DOHH2 (cell line): ENCODE measurements around the gene TMEM147.

Source experiments
- H3F3A ChIP-seq: fragments of 200-600 bp; sonication (generic), shearing (Covaris generic); 2 replicates; pipeline ENCODE4 v1.6.0; 2016; ENCODE audit warnings: antibody characterized with exemption, mild to moderate bottlenecking; ENCODE audit not compliant: control insufficient read depth, insufficient read depth
- H3K27ac ChIP-seq: fragments of 200-600 bp; sonication (generic); 2 replicates; pipeline ENCODE4 v1.5.1; 2014; ENCODE audit warnings: low read depth, mild to moderate bottlenecking, low read length, moderate library complexity
- H3K27me3 ChIP-seq: fragments of 200-600 bp; sonication (generic); 2 replicates; pipeline ENCODE4 v1.6.1; 2014; ENCODE audit warnings: mild to moderate bottlenecking, low read length, mixed read lengths; ENCODE audit not compliant: control insufficient read depth
- H3K36me3 ChIP-seq: fragments of 200-600 bp; sonication (generic); 2 replicates; pipeline ENCODE4 v1.6.1; 2014; ENCODE audit warnings: mild to moderate bottlenecking, low read length, moderate library complexity, mixed read lengths; ENCODE audit not compliant: control insufficient read depth
- H3K4me1 ChIP-seq: fragments of 200-600 bp; sonication (generic); 2 replicates; pipeline ENCODE4 v1.6.1; 2014; ENCODE audit warnings: mild to moderate bottlenecking, low read length, mixed read lengths; ENCODE audit not compliant: control insufficient read depth
- H3K4me2 ChIP-seq: fragments of 200-600 bp; sonication (generic); 2 replicates; pipeline ENCODE4 v1.6.0; 2014; ENCODE audit warnings: mild to moderate bottlenecking, low read length, moderate library complexity
- H3K4me3 ChIP-seq: fragments of 200-600 bp; sonication (generic); 2 replicates; pipeline ENCODE4 v1.5.1; 2014; ENCODE audit warnings: mild to moderate bottlenecking, low read length, mixed read lengths
- H3K79me2 ChIP-seq: fragments of 200-600 bp; sonication (generic); 2 replicates; pipeline ENCODE4 v1.6.1; 2014; ENCODE audit warnings: mild to moderate bottlenecking, low read length, mixed read lengths; ENCODE audit not compliant: control insufficient read depth
- H3K9me2 ChIP-seq: fragments of 200-600 bp; sonication (generic); replicated peaks from 2 replicates; pipeline ENCODE4 v1.6.1; 2014; ENCODE audit warnings: mild to moderate bottlenecking, low read length, mixed read lengths; ENCODE audit not compliant: control insufficient read depth
- H3K9me3 ChIP-seq: fragments of 200-600 bp; sonication (generic); 2 replicates; pipeline ENCODE4 v1.6.1; 2014; ENCODE audit warnings: antibody characterized with exemption, low read length, mixed read lengths; ENCODE audit not compliant: control insufficient read depth, insufficient read depth
- H4K20me1 ChIP-seq: fragments of 200-600 bp; sonication (generic); 2 replicates; pipeline ENCODE4 v1.6.0; 2014; ENCODE audit warnings: low read depth, mild to moderate bottlenecking, antibody characterized with exemption, low read length, moderate library complexity; ENCODE audit not compliant: control insufficient read depth, insufficient read depth
- EZH2phosphoT487 ChIP-seq: fragments of 200-600 bp; sonication (generic); IDR thresholded peaks from 2 replicates; pipeline ENCODE4 v1.6.1; 2017; ENCODE audit warnings: borderline replicate concordance, mild to moderate bottlenecking, antibody characterized with exemption, low read length, moderate library complexity, mixed read lengths
- TF ChIP-seq, protein P1 (sequence below): fragments of 200-600 bp; sonication (generic); IDR thresholded peaks from one replicate; pipeline ENCODE4 v1.5.1; 2014; ENCODE audit warnings: antibody characterized with exemption, mild to moderate bottlenecking, low read depth, low read length; ENCODE audit not compliant: poor library complexity, severe bottlenecking

Gene TMEM147, protein sequence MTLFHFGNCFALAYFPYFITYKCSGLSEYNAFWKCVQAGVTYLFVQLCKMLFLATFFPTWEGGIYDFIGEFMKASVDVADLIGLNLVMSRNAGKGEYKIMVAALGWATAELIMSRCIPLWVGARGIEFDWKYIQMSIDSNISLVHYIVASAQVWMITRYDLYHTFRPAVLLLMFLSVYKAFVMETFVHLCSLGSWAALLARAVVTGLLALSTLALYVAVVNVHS

DNA sequence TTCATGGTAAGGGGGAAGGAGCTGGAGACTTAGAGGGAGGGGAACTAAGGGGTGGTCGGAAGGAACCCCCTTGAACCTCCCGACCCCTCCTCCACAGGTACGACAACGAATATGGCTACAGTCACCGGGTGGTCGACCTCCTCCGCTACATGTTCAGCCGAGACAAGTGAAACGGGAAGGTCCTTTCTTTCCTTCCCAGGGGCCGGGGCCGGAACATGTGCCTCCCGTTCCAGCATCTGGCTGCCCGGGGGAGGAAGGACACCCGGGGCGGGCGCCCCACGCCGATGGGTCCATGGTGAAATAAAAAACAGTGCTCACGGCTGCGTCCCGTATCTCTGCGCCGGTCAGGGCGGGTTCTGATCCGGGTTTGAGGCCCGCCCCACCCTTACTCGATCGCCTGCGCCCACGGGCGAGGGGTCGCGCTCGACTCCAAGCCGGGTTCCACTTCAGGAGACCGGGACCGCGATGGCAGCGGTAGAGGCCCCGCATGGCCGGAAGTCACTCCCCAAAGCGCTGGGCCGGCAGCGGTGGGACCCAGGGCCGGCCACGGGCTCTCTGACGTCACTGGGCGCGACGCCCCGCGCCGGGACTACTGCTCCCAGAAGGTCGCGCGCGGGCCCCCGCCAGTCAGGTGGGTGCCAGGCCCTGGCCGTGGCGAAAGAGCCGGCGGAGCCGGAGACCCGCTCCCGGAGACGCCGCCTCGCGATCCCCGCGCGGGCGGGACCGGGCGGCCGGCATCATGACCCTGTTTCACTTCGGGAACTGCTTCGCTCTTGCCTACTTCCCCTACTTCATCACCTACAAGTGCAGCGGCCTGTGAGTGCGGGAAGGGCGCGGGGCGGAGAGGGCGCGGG is at the start of gene TMEM147:
Gene TMEM147, plus strand, starts transcription at position 626 of the 854 bp plus-strand sequence. Its CDS starts 114 bp downstream, at position 740.
- peak within 1 kb of the TSS; percentile 91 for H3K4me2 ChIP-seq
- peaks cover 2% of the 10 kb centered on the region; the same call in 1 of the 2 replicates for H4K20me1 ChIP-seq
- no peaks in the 10 kb centered on the region for H3F3A ChIP-seq
- peak within 1 kb of the TSS; percentile 47; the same call in 1 of the 2 replicates for H3K27ac ChIP-seq
- H3K79me2 ChIP-seq: peaks cover 40% of the 10 kb centered on the region
- peaks cover 39% of the 10 kb centered on the region for H3K36me3 ChIP-seq
- no peaks in the 10 kb centered on the region for H3K9me3 ChIP-seq
- no peak for TF ChIP-seq EZH2phosphoT487
- TF ChIP-seq, protein P1, sequence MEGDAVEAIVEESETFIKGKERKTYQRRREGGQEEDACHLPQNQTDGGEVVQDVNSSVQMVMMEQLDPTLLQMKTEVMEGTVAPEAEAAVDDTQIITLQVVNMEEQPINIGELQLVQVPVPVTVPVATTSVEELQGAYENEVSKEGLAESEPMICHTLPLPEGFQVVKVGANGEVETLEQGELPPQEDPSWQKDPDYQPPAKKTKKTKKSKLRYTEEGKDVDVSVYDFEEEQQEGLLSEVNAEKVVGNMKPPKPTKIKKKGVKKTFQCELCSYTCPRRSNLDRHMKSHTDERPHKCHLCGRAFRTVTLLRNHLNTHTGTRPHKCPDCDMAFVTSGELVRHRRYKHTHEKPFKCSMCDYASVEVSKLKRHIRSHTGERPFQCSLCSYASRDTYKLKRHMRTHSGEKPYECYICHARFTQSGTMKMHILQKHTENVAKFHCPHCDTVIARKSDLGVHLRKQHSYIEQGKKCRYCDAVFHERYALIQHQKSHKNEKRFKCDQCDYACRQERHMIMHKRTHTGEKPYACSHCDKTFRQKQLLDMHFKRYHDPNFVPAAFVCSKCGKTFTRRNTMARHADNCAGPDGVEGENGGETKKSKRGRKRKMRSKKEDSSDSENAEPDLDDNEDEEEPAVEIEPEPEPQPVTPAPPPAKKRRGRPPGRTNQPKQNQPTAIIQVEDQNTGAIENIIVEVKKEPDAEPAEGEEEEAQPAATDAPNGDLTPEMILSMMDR: no peak
- H3K4me1 ChIP-seq: peaks cover 30% of the 10 kb centered on the region
- H3K27me3 ChIP-seq: no peaks in the 10 kb centered on the region
- no peaks in the 10 kb centered on the region for H3K9me2 ChIP-seq
- peak within 1 kb of the TSS; percentile 97 for H3K4me3 ChIP-seq

DNA sequence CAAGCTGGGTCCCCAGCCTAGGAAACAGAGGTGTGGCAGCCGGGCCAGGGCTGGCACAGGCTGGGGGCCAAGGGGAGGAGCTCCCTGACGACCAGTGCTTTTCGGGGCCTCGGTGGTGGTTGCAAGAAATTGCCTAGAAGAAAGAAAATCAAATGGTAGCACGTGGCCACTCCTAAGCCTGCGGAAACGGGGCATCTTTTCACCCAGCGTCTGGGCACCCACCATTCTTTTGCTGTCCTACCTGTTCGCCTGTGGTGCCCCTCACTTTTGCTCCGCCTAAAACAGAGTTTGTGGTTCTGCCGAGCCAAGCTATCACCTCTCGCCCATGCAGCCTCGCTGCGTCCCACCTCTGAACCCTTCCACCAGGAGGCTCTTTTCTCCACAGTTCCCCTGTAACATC is 48.0 kb upstream of the TMEM147 start:
- Histone ChIP-seq H3K4me2 (no peak overlapping the region), H3K4me1 (peaks cover 49% of the 10 kb centered on the region), H3K36me3 (peaks cover 7% of the 10 kb centered on the region; the same call in 1 of the 2 replicates), H3K4me3 (no peak overlapping the region), H3K27me3 (peaks cover 16% of the 10 kb centered on the region), H3K79me2 (no peaks in the 10 kb centered on the region), H3K9me3 (no peaks in the 10 kb centered on the region), H3K9me2 (no peaks in the 10 kb centered on the region), H4K20me1 (no peaks in the 10 kb centered on the region), H3K27ac (no peak overlapping the region), H3F3A (peaks cover 9% of the 10 kb centered on the region; the same call in 1 of the 2 replicates)
- TF ChIP-seq, protein P1: no peak
- TF ChIP-seq EZH2phosphoT487: no peak

DNA sequence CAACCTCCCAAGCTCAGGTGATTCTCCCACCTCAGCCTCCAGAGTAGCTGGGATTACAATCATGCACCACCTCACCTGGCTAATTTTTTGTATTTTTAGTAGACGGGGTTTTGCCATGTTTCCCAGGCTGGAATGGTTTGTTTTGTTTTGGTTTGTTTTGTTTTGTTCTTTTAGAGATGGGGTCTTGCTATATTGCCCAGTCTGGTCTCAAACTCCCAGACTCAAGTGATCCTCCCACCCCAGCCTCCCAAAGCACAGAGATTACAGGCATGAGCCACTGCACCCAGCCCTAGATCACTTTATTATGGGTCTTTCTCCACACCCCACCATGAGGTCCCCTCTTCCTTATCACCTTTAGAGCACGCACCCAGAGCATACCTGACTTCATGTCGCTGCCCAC is 47.2 kb upstream of the TMEM147 start:
- H3F3A ChIP-seq: peaks cover 9% of the 10 kb centered on the region; the same call in 1 of the 2 replicates
- H4K20me1 ChIP-seq: no peaks in the 10 kb centered on the region
- no peak overlapping the region for H3K4me3 ChIP-seq
- TF ChIP-seq, protein P1: no peak
- no peak for TF ChIP-seq EZH2phosphoT487
- H3K4me1 ChIP-seq: peaks cover 57% of the 10 kb centered on the region
- no peaks in the 10 kb centered on the region for H3K79me2 ChIP-seq
- H3K36me3 ChIP-seq: peaks cover 7% of the 10 kb centered on the region; the same call in 1 of the 2 replicates
- H3K27ac ChIP-seq: no peak overlapping the region
- no peaks in the 10 kb centered on the region for H3K9me2 ChIP-seq
- H3K9me3 ChIP-seq: no peaks in the 10 kb centered on the region
- H3K4me2 ChIP-seq: no peak overlapping the region
- H3K27me3 ChIP-seq: peaks cover 8% of the 10 kb centered on the region; the same call in 1 of the 2 replicates
